ENCODE data around the gene ICA1L. TPM values are rescaled to one million over a fixed set of nuclear protein-coding genes. Genes with fewer than 3 reads are reported as not detected.
"Not testable (repeated sequence)": the region's sequence is repeated elsewhere in the genome, so short reads cannot be mapped to it uniquely, and the experiment has no call there.

Gene ICA1L
- total RNA-seq (2014; rRNA removed; shearing (Covaris generic)) (5.4 and 8.1 TPM in 2 replicates), polyA plus RNA-seq (2016; fragmentation: Nextera tagmentation; extraction: Ambion mirVana) (3.4 and 3.8 TPM in 2 replicates)

GRCh38 chr2:202871300-202872141 is at the start of gene ICA1L:
Gene ICA1L (minus strand): TSS chr2:202871766. CDS start chr2:202829009, 42,757 bp downstream.
- no peaks in the 10 kb centered on the region for H3K9me2 ChIP-seq (ENCODE audit: insufficient read depth)
- no peaks in the 10 kb centered on the region for H3K36me3 ChIP-seq (ENCODE audit: low read depth)
- no peaks in the 10 kb centered on the region for H3K9me3 ChIP-seq (ENCODE audit: low read depth)
- peaks cover 13% of the 10 kb centered on the region; the same call in 1 of the 2 replicates for H3F3A ChIP-seq (ENCODE audit: insufficient read depth)
- H3K27me3 ChIP-seq (replicated peaks; ENCODE audit: insufficient read depth), result no peaks in the 10 kb centered on the region
- peak within 1 kb of the TSS; percentile 97 for H3K4me2 ChIP-seq (ENCODE audit: unreplicated experiment)
- 1% methylated on average over 62 to 85 of the region's 93 CpGs for WGBS, 2 experiments (ENCODE audit: low coverage in 1 of 2, low lambda C conversion rate in 2 of 2, missing lambda C conversion rate in 2 of 2)
- peak within 1 kb of the TSS; percentile 83 for H3K4me3 ChIP-seq
- no peaks in the 10 kb centered on the region for H3K4me1 ChIP-seq (ENCODE audit: insufficient read depth)
- no peaks in the 10 kb centered on the region for H4K20me1 ChIP-seq (ENCODE audit: insufficient read depth)
- peak within 1 kb of the TSS; percentile 97 for H2AFZ ChIP-seq
- in situ Hi-C loops (cut with MboI), result loop anchor here (25.0 kb wide), 1 partner anchor 284 kb away; no protein-coding TSS in a partner anchor
- peak; percentile 85 for DNase-seq
- H3K79me2 ChIP-seq (ENCODE audit: insufficient read depth), result no peaks in the 10 kb centered on the region
- peak within 1 kb of the TSS; percentile 51 for H3K27ac ChIP-seq
- TF ChIP-seq EZH2 (IDR thresholded peaks at IDR 0.05; ENCODE audit: insufficient read depth, poor library complexity, severe bottlenecking) (no peak), EZH2phosphoT487 (IDR thresholded peaks at IDR 0.05; ENCODE audit: insufficient read depth, low read depth) (no peak)
- H3K9ac ChIP-seq, result peak within 1 kb of the TSS; percentile 79

- Histone ChIP-seq H3F3A (ENCODE audit: insufficient read depth) (no peaks in the 10 kb centered on the region), H3K27ac (no peak overlapping the region), H4K20me1 (ENCODE audit: insufficient read depth) (no peaks in the 10 kb centered on the region), H3K9ac (no peak overlapping the region), H3K9me3 (ENCODE audit: low read depth) (no peaks in the 10 kb centered on the region), H3K36me3 (ENCODE audit: low read depth) (0 out of 2 replicates have a peak, but pooled peaks cover under 1% of the 10 kb centered on the region), H3K4me3 (no peak overlapping the region), H3K9me2 (ENCODE audit: insufficient read depth) (no peaks in the 10 kb centered on the region), H3K4me1 (ENCODE audit: insufficient read depth) (no peaks in the 10 kb centered on the region), H2AFZ (no peak overlapping the region), H3K27me3 (replicated peaks; ENCODE audit: insufficient read depth) (no peaks in the 10 kb centered on the region), H3K4me2 (ENCODE audit: unreplicated experiment) (no peak overlapping the region), H3K79me2 (ENCODE audit: insufficient read depth) (peaks cover 2% of the 10 kb centered on the region; the same call in 1 of the 2 replicates)
- in situ Hi-C loops (cut with MboI), result no loop called here
- TF ChIP-seq EZH2 (IDR thresholded peaks at IDR 0.05; ENCODE audit: insufficient read depth, poor library complexity, severe bottlenecking), result no peak
- no peak for TF ChIP-seq EZH2phosphoT487 (IDR thresholded peaks at IDR 0.05; ENCODE audit: insufficient read depth, low read depth)
- WGBS, 2 experiments (ENCODE audit: low coverage in 1 of 2, low lambda C conversion rate in 2 of 2, missing lambda C conversion rate in 2 of 2), result 94 to 96% methylated on average over 1 of the region's 1 CpG
- DNase-seq, result no peak
These were observed 47.3 kb upstream of the ICA1L start for GRCh38 chr2:202918860-202919259.

- H3K9me3 ChIP-seq (ENCODE audit: low read depth); in situ Hi-C loops (cut with MboI); H3F3A ChIP-seq (ENCODE audit: insufficient read depth); H3K27me3 ChIP-seq (replicated peaks; ENCODE audit: insufficient read depth); H3K9me2 ChIP-seq (ENCODE audit: insufficient read depth); DNase-seq; H4K20me1 ChIP-seq (ENCODE audit: insufficient read depth); H3K36me3 ChIP-seq (ENCODE audit: low read depth); H3K4me1 ChIP-seq (ENCODE audit: insufficient read depth): not testable (repeated sequence)
- H3K9ac ChIP-seq, result peak overlapping the region; percentile 92
- peak overlapping the region; percentile 85 for H3K27ac ChIP-seq
- peak overlapping the region; percentile 98 for H2AFZ ChIP-seq
- peaks cover 49% of the 10 kb centered on the region for H3K79me2 ChIP-seq (ENCODE audit: insufficient read depth)
- H3K4me3 ChIP-seq, result peak overlapping the region; percentile 92
- H3K4me2 ChIP-seq (ENCODE audit: unreplicated experiment), result peak overlapping the region; percentile 73
- WGBS, 2 experiments (ENCODE audit: low coverage in 1 of 2, low lambda C conversion rate in 2 of 2, missing lambda C conversion rate in 2 of 2), result 1 to 3% methylated on average over 16 to 26 of the region's 49 CpGs
These were observed 41.0 kb upstream of the ICA1L start for GRCh38 chr2:202912342-202913201.
